Breast epithelium (tissue), 3 donors: ENCODE results near the gene SLC4A7.

Experiments
- CTCF ChIP-seq, 3 donors: fragments of 450-650 bp; IDR thresholded peaks; one replicate each; pipeline ENCODE4 v1.5.1; 2016 to 2017; ENCODE audit warnings: antibody characterized with exemption in 3 of 3, mild to moderate bottlenecking in 3 of 3, moderate library complexity in 3 of 3
- POLR2A ChIP-seq: fragments of 450-650 bp; IDR thresholded peaks from one replicate; pipeline ENCODE4 v1.6.1; 2016; ENCODE audit warnings: antibody characterized with exemption, mild to moderate bottlenecking, moderate library complexity
- POLR2AphosphoS5 ChIP-seq, 3 donors: sonication (generic); formaldehyde crosslinking; IDR thresholded peaks; one replicate each; pipeline ENCODE4 v1.6.1; 2017; ENCODE audit warnings: antibody characterized with exemption in 3 of 3

- TF ChIP-seq CTCF (IDR thresholded peaks at IDR 0.05), result no peak
- TF ChIP-seq POLR2A, result no peak
- no peak for TF ChIP-seq POLR2AphosphoS5 (IDR thresholded peaks at IDR 0.05)
Measured at GRCh38 chr3:27333843-27334242, 150.3 kb downstream of the SLC4A7 start.
